OCI-LY7 (cell line): Measurements from ENCODE around the gene CREB3L1. TPM values are rescaled to one million over a fixed set of nuclear protein-coding genes. Genes with fewer than 3 reads are reported as not detected.

Source experiments
- BruUV-seq: library from RNA; stranded (reverse); fragments of 400-500 nt; replicated peaks from 2 replicates; lab custom pipeline; 2021; lab: Mats Ljungman, UMichigan
- CTCF ChIA-PET: fragments of 300-600 bp; sonication (Branson Sonifier 250); formaldehyde crosslinking; loops from one replicate; lab custom pipeline; 2022; ENCODE audit warnings: antibody characterized with exemption; ENCODE audit not compliant: unreplicated experiment; lab: Charles Lee
- POLR2A ChIA-PET: fragments of 300-600 bp; sonication (Branson Sonifier 250); formaldehyde crosslinking; loops from one replicate; lab custom pipeline; 2022; ENCODE audit warnings: antibody characterized with exemption; lab: Charles Lee
- DNase-seq: peaks from one replicate; pipeline ENCODE4 v3.0.0-alpha.2; 2015; ENCODE audit warnings: low spot score
- H2AFZ ChIP-seq: fragments of 200-600 bp; sonication (generic), shearing (Covaris generic); 2 replicates; pipeline ENCODE4 v1.6.1; 2014; ENCODE audit warnings: mild to moderate bottlenecking, antibody characterized with exemption, low read length, moderate library complexity
- H3K27ac ChIP-seq: fragments of 200-600 bp; sonication (generic); 2 replicates; pipeline ENCODE4 v1.5.1; 2014; ENCODE audit warnings: mixed run types, low read depth, mild to moderate bottlenecking, moderate library complexity, low read length, inconsistent platforms; ENCODE audit not compliant: poor library complexity, severe bottlenecking
- H3K36me3 ChIP-seq: fragments of 200-600 bp; sonication (generic); 2 replicates; pipeline ENCODE4 v1.6.1; 2014; ENCODE audit warnings: mild to moderate bottlenecking, antibody characterized with exemption, low read length, moderate library complexity, mixed read lengths; ENCODE audit not compliant: insufficient read depth
- H3K4me1 ChIP-seq: fragments of 200-600 bp; sonication (generic); 2 replicates; pipeline ENCODE4 v1.5.1; 2014; ENCODE audit warnings: mild to moderate bottlenecking, low read length; ENCODE audit not compliant: insufficient read depth, poor library complexity, severe bottlenecking
- H3K4me2 ChIP-seq: fragments of 200-600 bp; sonication (generic); 2 replicates; pipeline ENCODE4 v1.6.1; 2014; ENCODE audit warnings: mild to moderate bottlenecking, low read length
- H3K4me3 ChIP-seq: fragments of 200-600 bp; sonication (generic); 2 replicates; pipeline ENCODE4 v1.5.1; 2014; ENCODE audit warnings: mild to moderate bottlenecking, low read depth, low read length; ENCODE audit not compliant: poor library complexity, severe bottlenecking
- H3K79me2 ChIP-seq: fragments of 200-600 bp; sonication (generic); 2 replicates; pipeline ENCODE4 v1.6.1; 2016; ENCODE audit warnings: low read depth, mild to moderate bottlenecking, low read length, moderate library complexity, mixed read lengths; ENCODE audit not compliant: insufficient read depth
- H3K9me2 ChIP-seq: fragments of 200-600 bp; sonication (generic); 2 replicates; pipeline ENCODE4 v1.6.1; 2016; ENCODE audit warnings: mild to moderate bottlenecking, low read length, mixed read lengths; ENCODE audit not compliant: insufficient read depth
- H3K9me3 ChIP-seq: fragments of 200-600 bp; sonication (generic); 2 replicates; pipeline ENCODE4 v1.6.1; 2014; ENCODE audit warnings: mild to moderate bottlenecking, mixed run types, low read length, mixed read lengths
- H4K20me1 ChIP-seq: fragments of 200-600 bp; sonication (generic); 2 replicates; pipeline ENCODE4 v1.6.1; 2014; ENCODE audit warnings: mild to moderate bottlenecking, antibody characterized with exemption, low read length, moderate library complexity, mixed read lengths; ENCODE audit not compliant: insufficient read depth
- CTCF ChIP-seq: fragments of 200-600 bp; sonication (generic); conservative IDR thresholded peaks from 2 replicates; pipeline ENCODE4 v1.5.1; 2014; ENCODE audit warnings: mild to moderate bottlenecking, antibody characterized with exemption, low read length, moderate library complexity, mixed read lengths
- EZH2phosphoT487 ChIP-seq: fragments of 200-600 bp; sonication (generic); IDR thresholded peaks from 2 replicates; pipeline ENCODE4 v1.6.1; 2018; ENCODE audit warnings: low read depth, borderline replicate concordance, mild to moderate bottlenecking, mixed run types, antibody characterized with exemption, low read length, moderate library complexity, mixed read lengths
- intact Hi-C: fragments of 100-400 bp; cut with micrococcal nuclease; formaldehyde crosslinking; loops from one replicate; pipeline ENCODE4 v1.10.0; 2022; ENCODE audit not compliant: unreplicated experiment
- total RNA-seq, 2 experiments: library from RNA; depleted of rRNA in 1 of 2; stranded (reverse); fragments of >200 nt in 1 of 2; shearing (Covaris generic) in 1 of 2; gene quantifications; 2 replicates each; pipeline ENCODE4 v1.2.3, GENCODE V29; 2014 to 2022

The CREB3L1 gene
- total RNA-seq, 2 experiments from 2014 or later, result 0.17 TPM; not detected in 1

DNA sequence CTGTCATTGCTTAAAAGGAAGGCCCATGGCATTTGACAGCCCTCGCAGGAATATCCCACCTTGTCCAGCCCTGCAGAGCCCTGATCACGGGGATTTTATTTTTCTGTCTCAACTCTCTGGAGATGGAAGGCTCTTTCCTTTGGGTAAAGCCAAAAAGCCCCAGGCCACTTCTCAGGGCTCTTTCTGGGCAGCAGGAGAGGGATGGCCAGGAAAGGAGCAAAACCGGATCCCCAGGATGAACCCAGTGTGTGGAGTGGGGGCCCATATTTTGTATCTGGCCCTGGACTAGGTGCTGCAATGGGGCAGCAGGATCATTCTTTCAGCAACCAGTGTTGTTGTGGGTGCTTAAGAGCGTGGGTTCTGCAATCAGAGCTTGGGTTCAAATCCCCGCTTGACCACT lies 11.0 kb downstream of the CREB3L1 start:
- no peaks in the 10 kb centered on the region for H3K79me2 ChIP-seq
- POLR2A ChIA-PET, result no interaction called here
- TF ChIP-seq CTCF (no peak), EZH2phosphoT487 (no peak)
- no peak overlapping the region for H3K27ac ChIP-seq
- no peaks in the 10 kb centered on the region for H4K20me1 ChIP-seq
- no peak overlapping the region for H3K4me3 ChIP-seq
- H3K9me3 ChIP-seq, result no peaks in the 10 kb centered on the region
- intact Hi-C loops, result no loop called here
- BruUV-seq, result no TSS peak
- CTCF ChIA-PET, result no interaction called here
- no peaks in the 10 kb centered on the region for H3K36me3 ChIP-seq
- no peak for DNase-seq
- no peaks in the 10 kb centered on the region for H3K9me2 ChIP-seq
- H3K4me1 ChIP-seq, result no peaks in the 10 kb centered on the region
- no peak overlapping the region for H3K4me2 ChIP-seq
- no peak overlapping the region for H2AFZ ChIP-seq

- POLR2A ChIA-PET, result interaction anchor here (1.3 kb wide), 1 partner anchor 47 kb away, joined by 5 read pairs; no protein-coding TSS in a partner anchor
- CTCF ChIA-PET, result interaction anchor here (1.0 kb wide), 1 partner anchor 17 kb away, joined by 3 read pairs; no protein-coding TSS in a partner anchor
- no peaks in the 10 kb centered on the region for H3K36me3 ChIP-seq
- TF ChIP-seq EZH2phosphoT487 (no peak), CTCF (no peak)
- BruUV-seq, result no TSS peak
- no peaks in the 10 kb centered on the region for H3K9me3 ChIP-seq
- H2AFZ ChIP-seq, result no peak overlapping the region
- H3K4me1 ChIP-seq, result peaks cover under 1% of the 10 kb centered on the region
- no peak overlapping the region for H3K4me2 ChIP-seq
- DNase-seq, result no peak
- no peaks in the 10 kb centered on the region for H3K9me2 ChIP-seq
- H4K20me1 ChIP-seq, result no peaks in the 10 kb centered on the region
- no peak overlapping the region for H3K4me3 ChIP-seq
- H3K27ac ChIP-seq, result no peak overlapping the region
- intact Hi-C loops, result no loop called here
- H3K79me2 ChIP-seq, result no peaks in the 10 kb centered on the region
These were observed 12.5 kb downstream of the CREB3L1 start for GRCh38 chr11:46290011-46290410.

- Histone ChIP-seq H3K27ac (no peak overlapping the region), H3K4me2 (no peak overlapping the region), H3K36me3 (no peaks in the 10 kb centered on the region), H3K79me2 (no peaks in the 10 kb centered on the region), H3K9me2 (no peaks in the 10 kb centered on the region), H3K9me3 (no peaks in the 10 kb centered on the region), H2AFZ (no peak overlapping the region), H3K4me1 (peaks cover 5% of the 10 kb centered on the region), H4K20me1 (no peaks in the 10 kb centered on the region), H3K4me3 (no peak overlapping the region)
- DNase-seq, result no peak
- TF ChIP-seq EZH2phosphoT487 (no peak), CTCF (no peak)
- intact Hi-C loops, result no loop called here
- CTCF ChIA-PET, result no interaction called here
- no TSS peak for BruUV-seq
- POLR2A ChIA-PET, result interaction anchor here (0.6 kb wide), 1 partner anchor 210 kb away, joined by 3 read pairs; no protein-coding TSS in a partner anchor
These were observed 13.3 kb downstream of the CREB3L1 start for GRCh38 chr11:46290598-46291309.
